AG20443 (cell line): Measurements from ENCODE around the gene CEP85L.

Experiments
- DNase-seq: peaks from one replicate; pipeline ENCODE4 v3.0.0; 2012; ENCODE audit warnings: low spot score, mixed read lengths

Gene CEP85L

GRCh38 chr6:118651282-118652050, at the start of gene CEP85L:
Gene CEP85L (minus strand): TSS chr6:118651591. CDS start chr6:118651269, 322 bp downstream.
- peak; percentile 98 for DNase-seq

- DNase-seq: no peak
These were observed 49.1 kb upstream of the CEP85L start for GRCh38 chr6:118700531-118700930.

DNA sequence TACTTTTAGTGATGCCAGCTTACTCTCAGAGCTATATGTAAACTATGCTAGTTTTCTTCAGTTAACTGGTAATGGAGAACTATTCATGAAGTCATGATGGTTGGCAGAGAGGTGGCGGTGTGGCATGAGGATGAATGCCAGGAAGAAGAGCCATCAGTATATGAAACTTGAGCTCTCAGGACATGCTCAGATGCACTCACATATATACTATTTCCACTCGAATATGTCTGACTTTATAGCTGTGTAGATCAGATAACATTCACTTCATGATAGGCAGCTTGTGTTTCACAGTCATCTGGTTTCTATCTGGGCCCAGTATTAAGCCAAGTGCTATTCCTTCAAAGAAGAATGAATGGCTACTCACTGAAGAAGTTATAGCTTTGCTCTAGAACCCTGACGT, 46.2 kb upstream of the CEP85L start:
- DNase-seq: no peak

DNA sequence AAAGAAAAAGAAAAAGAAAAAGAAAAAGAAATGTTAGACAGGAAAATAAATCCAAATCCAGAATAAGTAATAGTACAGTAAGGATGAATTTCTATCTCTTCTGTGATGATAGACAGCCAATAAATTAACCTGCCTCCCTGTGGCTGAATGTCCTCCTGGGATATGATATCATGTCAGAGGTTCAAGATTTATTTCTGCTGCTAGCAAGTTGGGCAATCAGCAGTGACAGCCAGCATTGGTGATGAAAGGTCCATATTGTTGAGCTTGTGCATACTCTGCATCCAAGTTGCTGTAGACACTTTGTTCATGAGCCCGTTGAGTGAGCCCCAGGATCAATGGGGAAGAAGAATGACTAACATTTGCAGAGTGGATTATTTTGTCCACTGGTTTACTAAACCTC, 44.9 kb upstream of the CEP85L start:
- DNase-seq: no peak

DNA sequence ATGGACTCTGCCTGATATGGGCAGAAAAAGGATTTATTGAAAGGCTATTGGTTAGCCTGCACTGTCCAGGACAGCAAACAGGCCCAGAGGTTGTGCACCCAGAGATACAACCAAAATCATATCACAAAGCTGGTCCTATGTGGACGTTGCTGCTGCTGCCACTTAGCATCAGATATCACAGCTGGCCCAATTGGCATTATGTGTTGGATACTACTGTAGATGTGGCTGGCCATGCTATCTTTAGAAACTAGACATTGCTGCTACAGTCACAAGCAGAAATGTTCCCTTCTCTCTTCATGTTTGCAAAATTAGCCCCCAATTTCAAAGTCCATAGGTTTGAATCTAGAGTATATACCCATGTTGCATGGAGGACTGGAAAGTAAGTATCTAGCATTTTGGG, 42.2 kb upstream of the CEP85L start:
- DNase-seq: no peak

- DNase-seq: no peak
These were observed 34.5 kb upstream of the CEP85L start for GRCh38 chr6:118685823-118686449.

DNA sequence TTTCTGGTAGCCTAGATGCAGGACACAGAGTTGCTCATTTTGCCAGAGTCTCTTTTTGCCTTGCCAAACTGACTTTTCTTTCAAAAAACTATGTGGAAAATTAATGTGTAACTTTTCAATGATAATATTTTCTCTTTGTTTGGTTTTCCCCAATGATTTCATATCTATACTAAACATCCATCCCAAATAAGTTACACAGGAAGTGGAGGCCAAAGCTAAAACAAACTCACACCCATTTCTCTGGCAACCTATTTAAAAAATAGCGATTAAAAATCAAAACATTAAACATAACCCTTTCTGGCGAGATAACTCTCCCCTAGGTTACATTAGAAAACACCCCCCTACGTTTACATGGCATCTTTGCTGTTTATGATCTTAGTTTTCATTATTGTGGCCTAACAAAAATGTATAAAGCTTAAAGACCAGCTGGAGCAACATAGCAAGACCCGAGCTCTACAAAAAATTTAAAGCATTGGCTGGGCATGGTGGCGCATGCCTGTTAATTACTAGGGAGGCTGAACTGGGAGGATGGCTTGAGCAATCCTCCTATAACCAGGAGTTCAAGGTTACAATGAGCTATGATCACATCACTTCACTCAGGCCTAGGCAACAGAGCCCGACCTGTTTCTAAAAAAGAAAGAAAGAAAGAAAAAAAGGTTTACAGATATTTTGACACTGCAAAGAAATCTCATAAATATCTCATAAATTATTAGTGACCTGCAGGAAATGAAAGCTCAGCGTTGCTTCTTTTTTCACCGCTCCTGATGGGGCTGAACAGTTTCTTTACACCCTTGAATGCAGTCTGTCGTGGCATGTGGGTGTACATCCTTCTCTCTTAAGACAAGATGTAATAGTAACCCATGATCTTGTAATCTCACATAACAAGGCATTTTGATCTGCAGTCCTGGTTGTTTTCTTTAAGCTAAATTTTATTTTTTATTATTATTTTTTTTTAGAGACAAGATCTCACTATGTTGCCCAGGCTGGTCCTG, 32.8 kb upstream of the CEP85L start:
- DNase-seq: no peak

DNA sequence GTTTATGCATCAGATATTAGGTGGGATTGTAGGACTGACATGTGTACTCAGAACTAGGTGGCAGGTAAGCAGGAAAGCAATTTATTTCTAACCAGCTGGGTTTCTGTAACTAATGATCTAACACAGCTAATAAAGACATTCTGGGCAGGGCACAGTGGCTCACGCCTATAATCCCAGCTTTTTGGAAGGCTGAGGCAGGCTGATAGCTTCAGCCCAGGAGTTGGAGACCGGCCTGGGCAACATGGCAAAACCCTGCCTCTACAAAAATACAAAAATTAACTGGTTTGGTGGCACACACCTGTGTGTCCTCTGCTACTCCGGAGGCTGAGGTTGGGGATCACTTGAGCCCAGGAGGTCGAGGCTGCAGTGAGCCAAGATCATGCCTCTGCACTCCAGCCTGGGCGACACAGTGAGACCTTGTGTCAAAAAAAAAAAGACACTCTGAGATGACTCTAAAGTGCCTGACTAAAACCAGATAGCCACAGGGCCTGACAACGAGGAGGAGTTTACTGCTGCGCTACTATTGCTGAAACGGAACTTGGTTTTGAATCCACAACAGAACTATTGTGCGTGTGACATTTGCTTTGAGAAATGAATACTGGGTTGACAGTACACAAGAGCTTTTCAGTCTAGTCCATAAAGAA, 29.2 kb upstream of the CEP85L start:
- no peak for DNase-seq

DNA sequence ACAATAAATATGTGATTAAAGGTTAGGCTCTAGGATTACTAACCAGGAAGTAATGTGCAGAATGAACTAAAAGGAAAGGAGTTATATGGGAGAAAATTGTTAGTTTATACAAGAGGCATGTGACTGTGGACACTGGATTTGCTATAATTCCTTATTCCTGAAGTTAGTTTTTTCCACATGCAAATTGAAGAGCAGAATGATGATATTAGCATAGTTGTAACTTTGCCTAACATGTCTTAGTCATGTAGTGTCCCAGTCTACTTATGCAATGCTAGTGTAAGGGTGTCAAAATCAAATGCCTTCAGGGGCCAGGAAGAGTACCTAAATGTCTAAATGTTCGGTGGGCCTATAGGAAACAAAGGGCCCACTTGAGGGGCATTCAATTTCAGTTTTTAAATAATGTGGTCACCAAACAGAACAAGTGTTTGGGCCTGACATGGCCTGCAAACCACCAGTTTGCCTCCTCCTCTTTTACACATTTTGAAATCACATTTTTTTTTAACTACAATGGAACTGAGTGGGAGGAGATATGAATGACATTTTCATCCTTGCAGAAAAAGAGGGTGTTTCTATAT, 28.0 kb upstream of the CEP85L start:
- peak; percentile 34 for DNase-seq

DNA sequence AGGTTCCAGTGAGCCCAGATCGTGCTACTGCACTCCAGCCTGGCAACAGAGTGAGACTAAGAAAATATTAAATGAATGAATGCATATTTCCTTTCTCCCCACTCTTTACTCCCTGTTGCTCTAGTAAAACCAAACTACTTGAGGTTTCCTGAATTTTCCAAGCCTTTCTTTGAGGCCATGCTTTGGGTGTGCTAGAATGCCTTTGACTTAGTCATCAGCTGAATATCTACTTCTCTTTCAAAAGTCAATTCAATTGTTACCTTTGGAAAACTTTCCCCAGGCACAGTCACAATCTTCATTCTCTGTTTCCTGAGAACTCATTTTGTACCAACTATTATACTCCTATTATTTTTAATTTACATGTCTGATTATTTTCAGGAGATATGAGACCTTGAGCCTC, 27.5 kb upstream of the CEP85L start:
- peak; percentile 14 for DNase-seq

DNA sequence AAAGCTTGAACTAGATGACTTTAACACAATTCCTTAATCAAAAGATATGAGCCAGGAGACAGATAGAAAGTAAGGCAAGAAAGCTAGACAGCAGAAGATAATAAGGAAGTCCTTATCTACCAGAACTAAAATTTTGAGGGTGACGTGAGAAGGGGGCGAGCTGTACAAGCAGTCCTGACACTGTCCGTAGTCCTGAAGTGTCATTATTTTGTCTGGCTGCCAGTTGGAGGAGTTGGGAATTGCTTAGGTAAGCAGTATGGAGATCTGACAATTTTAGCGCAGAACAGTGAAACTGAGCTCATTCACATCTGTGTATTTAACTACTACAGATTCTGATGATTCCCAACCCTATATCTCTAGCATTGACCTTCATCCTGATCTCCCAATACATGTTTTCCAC, 25.8 kb upstream of the CEP85L start:
- no peak for DNase-seq

DNA sequence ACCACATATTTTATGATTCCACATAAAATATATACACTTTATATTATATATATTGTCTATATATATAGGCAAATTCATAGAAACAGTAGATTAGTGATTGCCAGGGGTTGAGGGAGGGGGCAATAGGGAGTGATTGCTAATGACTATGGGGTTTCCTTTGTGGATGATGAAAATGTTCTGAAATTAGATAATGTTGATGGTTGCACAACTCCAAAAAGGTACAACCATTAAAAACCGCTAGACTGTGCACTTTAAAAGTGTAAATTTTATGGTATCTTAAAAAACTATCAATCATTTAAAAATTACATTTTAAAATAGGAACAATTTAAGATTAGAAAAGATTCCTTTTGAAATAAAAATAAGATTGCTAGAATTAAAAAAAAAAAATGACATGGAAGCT, 23.8 kb upstream of the CEP85L start:
- DNase-seq: no peak

- DNase-seq: no peak
These were observed 23.4 kb upstream of the CEP85L start for GRCh38 chr6:118674772-118675171.

DNA sequence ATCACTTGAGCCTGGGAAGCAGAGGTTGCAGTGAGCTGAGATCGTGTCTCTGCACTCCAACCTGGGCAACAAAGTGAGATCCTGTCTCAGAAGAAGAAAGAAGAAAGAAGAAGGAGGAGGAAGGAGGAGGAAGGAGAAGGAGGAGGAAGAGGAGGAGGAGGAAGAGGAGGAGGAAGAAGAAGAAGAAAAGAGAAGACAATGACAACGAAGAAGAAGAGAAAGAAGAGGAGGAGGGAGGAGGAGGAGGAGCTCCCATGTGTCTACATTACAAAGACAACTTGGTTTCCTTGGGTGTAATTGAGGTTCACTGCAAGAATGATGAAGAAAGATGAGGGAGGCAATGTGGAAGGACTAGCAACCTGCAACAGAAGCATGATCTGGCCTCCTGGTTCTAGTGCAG, 21.3 kb upstream of the CEP85L start:
- DNase-seq: no peak

DNA sequence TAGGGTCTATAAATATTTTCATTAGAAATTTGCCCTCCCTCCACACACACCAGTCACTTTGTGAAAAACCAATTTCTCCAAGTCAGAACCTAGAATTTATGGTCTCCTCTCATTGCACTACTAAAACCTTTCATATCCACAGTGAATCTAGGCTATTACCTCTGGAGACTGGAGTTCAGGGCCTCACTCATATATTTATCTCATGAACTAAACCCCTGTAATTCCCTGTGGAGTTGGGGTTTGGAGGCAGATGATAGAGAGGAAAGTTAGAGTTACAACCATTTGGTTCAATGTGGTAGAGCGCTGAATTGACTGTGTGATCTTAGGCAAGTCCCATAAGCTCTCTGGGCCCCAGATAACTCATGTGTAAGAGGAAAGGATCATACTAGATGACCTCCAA, 18.2 kb upstream of the CEP85L start:
- no peak for DNase-seq

- DNase-seq: peak; percentile 59
These were observed 17.5 kb upstream of the CEP85L start for GRCh38 chr6:118668761-118669385.

DNA sequence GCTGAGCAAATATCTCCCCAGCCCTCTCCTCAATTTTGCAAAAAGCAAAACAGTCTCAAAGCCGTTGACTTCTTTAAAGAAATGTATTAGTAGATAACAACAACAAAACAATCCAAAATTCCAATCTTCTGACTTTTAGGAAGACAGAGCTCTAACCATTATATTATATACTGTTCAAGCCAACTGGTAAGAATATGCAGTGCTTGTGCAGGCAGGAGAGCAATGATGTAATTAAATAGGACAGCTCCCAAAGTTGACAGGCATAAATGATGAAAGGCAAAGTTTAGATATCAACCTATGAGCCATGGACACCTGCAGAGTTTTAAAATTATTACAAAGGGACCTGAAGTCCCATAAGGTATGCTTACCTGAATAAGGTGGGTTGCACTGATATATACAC, 16.6 kb upstream of the CEP85L start:
- DNase-seq: no peak

GRCh38 chr6:118665011-118665410, 13.6 kb upstream of the CEP85L start:
- DNase-seq: no peak

DNA sequence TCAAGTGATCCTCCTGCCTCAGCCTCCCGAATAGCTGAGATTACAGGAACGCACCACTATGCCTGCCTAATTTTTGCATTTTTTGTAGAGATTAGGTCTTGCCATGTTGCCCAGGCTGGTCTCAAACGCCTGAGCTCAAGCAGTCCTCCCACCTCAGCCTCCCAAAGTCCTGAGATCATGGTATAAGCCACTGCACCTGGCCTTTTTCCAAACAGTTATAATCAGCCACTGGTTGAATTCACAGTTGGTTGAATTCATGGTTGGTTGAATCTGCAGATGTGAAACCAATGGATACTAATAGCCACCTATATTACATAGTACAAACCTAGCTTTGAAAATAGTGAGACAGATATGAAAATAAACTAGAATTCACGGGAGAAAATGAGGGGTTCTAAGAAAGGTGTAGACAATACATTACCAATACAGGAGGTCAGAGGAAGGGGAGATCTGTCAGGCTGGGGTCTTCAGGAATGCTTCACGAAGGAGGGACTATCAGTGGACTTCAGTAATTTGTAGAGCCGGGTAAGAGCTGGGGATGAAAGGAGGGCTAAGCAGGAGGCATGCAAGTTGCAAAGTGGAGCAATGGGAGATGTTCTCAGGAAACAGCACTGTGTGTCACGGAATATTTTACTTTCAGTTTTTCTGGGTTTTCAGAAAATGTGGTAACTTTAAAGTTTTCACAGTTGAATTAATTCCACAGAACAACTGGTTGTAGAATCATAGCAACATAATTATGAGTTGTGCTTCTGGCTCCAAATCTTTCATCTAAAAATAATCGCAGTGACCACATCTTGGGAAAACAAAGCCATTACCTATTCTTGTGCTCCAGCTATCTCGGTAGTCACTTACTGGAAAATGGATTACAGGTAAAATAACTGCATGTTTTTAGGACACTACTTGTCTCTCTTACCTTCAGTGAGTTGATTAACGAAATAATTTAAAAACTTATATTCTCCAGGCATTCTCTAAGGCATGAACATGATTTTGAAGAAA, 12.9 kb upstream of the CEP85L start:
- DNase-seq: peak; percentile 39

DNA sequence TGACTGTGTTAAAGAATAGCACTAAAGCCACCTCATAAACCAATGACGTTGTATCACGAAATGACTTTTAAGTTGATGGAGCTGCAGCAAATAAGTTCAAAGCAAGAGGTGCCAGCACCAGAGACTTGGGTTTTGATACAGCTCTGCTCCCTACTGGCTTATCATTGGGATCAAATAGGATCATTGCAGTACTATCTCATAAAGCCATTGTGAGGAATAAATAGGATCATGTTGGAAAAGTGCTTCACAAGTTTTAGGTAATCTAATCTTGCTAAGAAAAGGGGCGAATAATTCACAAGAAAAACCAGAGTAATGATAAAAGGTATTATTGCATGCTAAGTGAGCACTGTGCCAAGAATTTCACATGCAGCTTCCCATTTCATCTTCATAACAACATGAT, 10.4 kb upstream of the CEP85L start:
- DNase-seq: no peak
